ENCODE measurements around the gene SPATS2. TPM values are rescaled to one million over a fixed set of nuclear protein-coding genes. Genes with fewer than 3 reads are reported as not detected.

SPATS2 gene
- total RNA-seq, 1 donor from 2014 or later, result 49.5 TPM

DNA sequence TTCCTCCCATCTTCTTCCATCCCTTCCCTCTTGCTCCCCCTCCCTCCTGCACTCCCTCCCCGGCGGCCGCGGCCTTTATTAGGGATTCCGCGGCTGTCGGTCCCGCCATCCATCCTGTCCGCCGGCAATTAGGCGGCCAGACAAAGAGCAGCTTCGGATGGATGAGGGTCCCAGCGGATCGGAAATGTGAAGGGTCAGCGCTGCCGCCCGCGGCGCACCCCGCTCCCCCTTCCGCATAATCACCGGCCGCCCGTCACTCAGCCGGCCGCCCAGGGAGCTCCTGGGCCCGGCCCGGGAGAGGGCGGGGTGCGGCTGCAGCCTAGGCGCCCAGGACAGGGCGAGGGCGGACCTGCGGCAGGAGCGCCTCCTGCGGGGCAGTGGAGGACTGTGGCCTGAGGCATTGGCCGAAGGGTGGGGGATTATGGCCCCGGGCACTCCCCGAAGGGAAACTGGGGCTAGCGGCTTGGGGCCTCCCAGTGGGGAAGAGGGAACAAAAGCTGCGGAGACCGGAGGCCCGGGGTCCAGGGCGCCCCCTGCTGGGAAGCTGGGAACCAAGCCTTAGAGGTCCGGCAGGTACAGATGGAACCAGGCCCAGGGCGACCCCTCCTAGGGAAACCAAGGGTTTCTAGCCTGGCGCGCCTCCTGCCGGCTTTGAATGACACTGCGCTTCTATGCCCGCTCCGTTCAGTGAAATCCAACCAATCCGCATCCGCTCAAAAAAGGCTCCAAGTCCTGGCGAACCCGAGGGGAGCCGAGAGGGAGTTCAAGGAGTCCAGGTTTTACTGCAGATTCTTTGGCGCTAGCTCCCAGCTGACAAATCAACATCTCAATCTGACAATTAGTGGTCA, 25.0 kb upstream of the SPATS2 start:
- Histone ChIP-seq H3K27ac (no peak overlapping the region), H3K4me2 (peak overlapping the region; percentile 91), H3K27me3 (peaks cover 100% of the 10 kb centered on the region), H3K4me3 (peak overlapping the region; percentile 65), H3F3A (ENCODE audit: low read depth) (peaks cover 53% of the 10 kb centered on the region), H4K20me1 (ENCODE audit: low read depth) (peaks cover 38% of the 10 kb centered on the region), H2AFZ (replicated peaks) (peak overlapping the region; percentile 90), H3K79me2 (ENCODE audit: low read depth) (no peaks in the 10 kb centered on the region), H3K36me3 (no peaks in the 10 kb centered on the region), H3K4me1 (peaks cover 57% of the 10 kb centered on the region), H3K9ac (no peak overlapping the region), H3K9me3 (ENCODE audit: low read depth) (no peaks in the 10 kb centered on the region)
- Mint-ChIP-seq H3K4me3 (peak overlapping the region; percentile 83), H3K27me3 (ENCODE audit: insufficient read depth, low read depth) (peaks cover 82% of the 10 kb centered on the region), H3K36me3 (no peaks in the 10 kb centered on the region), H3K9me3 (peaks cover 2% of the 10 kb centered on the region), H3K27ac (no peak overlapping the region), H3K4me1 (peaks cover 59% of the 10 kb centered on the region)
- TF ChIP-seq EZH2 (IDR thresholded peaks at IDR 0.05), result peak; percentile 72
- peak; percentile 20 for TF ChIP-seq EZH2phosphoT487 (IDR thresholded peaks at IDR 0.05)
- TF ChIP-seq, protein P1, sequence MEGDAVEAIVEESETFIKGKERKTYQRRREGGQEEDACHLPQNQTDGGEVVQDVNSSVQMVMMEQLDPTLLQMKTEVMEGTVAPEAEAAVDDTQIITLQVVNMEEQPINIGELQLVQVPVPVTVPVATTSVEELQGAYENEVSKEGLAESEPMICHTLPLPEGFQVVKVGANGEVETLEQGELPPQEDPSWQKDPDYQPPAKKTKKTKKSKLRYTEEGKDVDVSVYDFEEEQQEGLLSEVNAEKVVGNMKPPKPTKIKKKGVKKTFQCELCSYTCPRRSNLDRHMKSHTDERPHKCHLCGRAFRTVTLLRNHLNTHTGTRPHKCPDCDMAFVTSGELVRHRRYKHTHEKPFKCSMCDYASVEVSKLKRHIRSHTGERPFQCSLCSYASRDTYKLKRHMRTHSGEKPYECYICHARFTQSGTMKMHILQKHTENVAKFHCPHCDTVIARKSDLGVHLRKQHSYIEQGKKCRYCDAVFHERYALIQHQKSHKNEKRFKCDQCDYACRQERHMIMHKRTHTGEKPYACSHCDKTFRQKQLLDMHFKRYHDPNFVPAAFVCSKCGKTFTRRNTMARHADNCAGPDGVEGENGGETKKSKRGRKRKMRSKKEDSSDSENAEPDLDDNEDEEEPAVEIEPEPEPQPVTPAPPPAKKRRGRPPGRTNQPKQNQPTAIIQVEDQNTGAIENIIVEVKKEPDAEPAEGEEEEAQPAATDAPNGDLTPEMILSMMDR (IDR thresholded peaks at IDR 0.05), result peak; percentile 96
- peak; percentile 97 for DNase-seq (ENCODE audit: low spot score)

DNA sequence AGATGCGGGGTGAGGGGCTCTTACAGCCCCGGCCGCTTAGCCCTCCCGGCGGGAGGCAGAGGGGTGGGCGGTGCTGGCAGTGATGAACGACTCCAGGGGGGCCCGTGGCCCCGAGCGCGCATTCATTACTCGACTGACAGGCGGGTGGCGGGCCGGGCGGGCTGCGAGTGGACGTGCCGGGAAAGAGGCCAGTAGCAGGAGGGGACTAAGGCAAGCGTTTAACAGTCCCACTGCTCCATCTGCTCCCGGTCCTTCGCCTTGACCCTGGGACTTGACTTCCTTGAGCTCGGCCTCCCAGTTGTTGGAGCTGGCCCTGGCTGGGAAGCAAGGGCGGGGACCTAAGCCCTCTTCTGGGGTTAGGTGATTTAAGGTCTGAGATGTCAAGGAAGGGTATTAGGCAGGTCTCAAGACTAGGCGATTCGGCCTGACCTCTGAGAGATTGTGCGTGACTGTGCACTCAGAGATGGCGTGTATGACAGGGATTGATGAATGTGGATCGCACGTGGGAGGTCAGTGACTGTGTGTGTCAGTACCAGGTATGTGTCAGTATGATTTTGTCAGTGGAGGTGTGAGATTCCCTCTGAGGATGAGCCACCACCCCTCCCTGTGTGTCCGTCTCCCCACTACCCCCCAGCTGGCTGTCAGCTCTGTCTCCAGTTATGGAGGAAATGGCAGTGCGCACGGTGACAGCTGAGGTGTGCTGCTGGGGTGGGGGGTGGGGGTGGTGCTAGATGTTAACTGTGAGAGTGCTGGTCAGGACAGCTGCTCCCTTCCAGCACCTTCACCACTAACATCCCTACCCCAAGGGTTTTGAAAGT, 24.1 kb upstream of the SPATS2 start:
- no peak overlapping the region for H2AFZ ChIP-seq (replicated peaks)
- Mint-ChIP-seq H3K27ac (no peak overlapping the region), H3K4me3 (peak overlapping the region; percentile 83), H3K9me3 (peaks cover 2% of the 10 kb centered on the region), H3K27me3 (ENCODE audit: insufficient read depth, low read depth) (peaks cover 81% of the 10 kb centered on the region), H3K4me1 (peaks cover 53% of the 10 kb centered on the region), H3K36me3 (no peaks in the 10 kb centered on the region)
- H3K4me1 ChIP-seq, result peaks cover 57% of the 10 kb centered on the region
- peaks cover 55% of the 10 kb centered on the region for H3F3A ChIP-seq (ENCODE audit: low read depth)
- H3K9ac ChIP-seq, result no peak overlapping the region
- no peak overlapping the region for H3K27ac ChIP-seq
- TF ChIP-seq EZH2 (IDR thresholded peaks at IDR 0.05), result no peak
- peak; percentile 15 for TF ChIP-seq EZH2phosphoT487 (IDR thresholded peaks at IDR 0.05)
- TF ChIP-seq, protein P1 (IDR thresholded peaks at IDR 0.05), result no peak
- H3K4me3 ChIP-seq, result peak overlapping the region; percentile 65
- no peak for DNase-seq (ENCODE audit: low spot score)
- no peaks in the 10 kb centered on the region for H3K9me3 ChIP-seq (ENCODE audit: low read depth)
- H3K79me2 ChIP-seq (ENCODE audit: low read depth), result no peaks in the 10 kb centered on the region
- H3K4me2 ChIP-seq, result peak overlapping the region; percentile 91
- H3K36me3 ChIP-seq, result no peaks in the 10 kb centered on the region
- peaks cover 100% of the 10 kb centered on the region for H3K27me3 ChIP-seq
- peaks cover 41% of the 10 kb centered on the region for H4K20me1 ChIP-seq (ENCODE audit: low read depth)

GRCh38 chr12:49344486-49345050, 22.7 kb upstream of the SPATS2 start:
- H3K9me3 ChIP-seq (ENCODE audit: low read depth), result no peaks in the 10 kb centered on the region
- peaks cover 50% of the 10 kb centered on the region for H3K4me1 ChIP-seq
- no peaks in the 10 kb centered on the region for H3K79me2 ChIP-seq (ENCODE audit: low read depth)
- H3K4me1 Mint-ChIP-seq, result peaks cover 43% of the 10 kb centered on the region
- no peaks in the 10 kb centered on the region for H3K36me3 ChIP-seq
- no peak overlapping the region for H3K27ac ChIP-seq
- H3K27ac Mint-ChIP-seq, result no peak overlapping the region
- peaks cover 70% of the 10 kb centered on the region for H3K27me3 Mint-ChIP-seq (ENCODE audit: insufficient read depth, low read depth)
- H2AFZ ChIP-seq (replicated peaks), result no peak overlapping the region
- peaks cover 50% of the 10 kb centered on the region for H3F3A ChIP-seq (ENCODE audit: low read depth)
- H3K27me3 ChIP-seq, result peaks cover 100% of the 10 kb centered on the region
- peak overlapping the region; percentile 88 for H3K4me2 ChIP-seq
- no peak for DNase-seq (ENCODE audit: low spot score)
- peaks cover 2% of the 10 kb centered on the region for H3K9me3 Mint-ChIP-seq
- H3K4me3 Mint-ChIP-seq, result peak overlapping the region; percentile 71
- no peaks in the 10 kb centered on the region for H3K36me3 Mint-ChIP-seq
- H3K9ac ChIP-seq, result no peak overlapping the region
- H3K4me3 ChIP-seq, result peak overlapping the region; percentile 48
- H4K20me1 ChIP-seq (ENCODE audit: low read depth), result peaks cover 41% of the 10 kb centered on the region
- TF ChIP-seq EZH2phosphoT487 (IDR thresholded peaks at IDR 0.05) (no peak), EZH2 (IDR thresholded peaks at IDR 0.05) (no peak)
- TF ChIP-seq, protein P1 (IDR thresholded peaks at IDR 0.05), result no peak
